ENCODE data around the gene RAB6D.
"Not testable (repeated sequence)": the region's sequence is repeated elsewhere in the genome, so short reads cannot be mapped to it uniquely, and the experiment has no call there.

Gene RAB6D

GRCh38 chr2:131311001-131311400 is 53.0 kb downstream of the RAB6D start:
- not testable (repeated sequence) for H3K4me3 ChIP-seq (ENCODE audit: low read depth, low read length); H3K27ac ChIP-seq (ENCODE audit: low read depth, low read length)

More at GRCh38 chr2:131311001-131311400, 53.0 kb downstream of the RAB6D start:
- not testable (repeated sequence) for H3K27me3 ChIP-seq (ENCODE audit: control insufficient read depth, insufficient read depth, low read length); H3K9ac ChIP-seq (ENCODE audit: low read depth, low read length); H3K4me1 ChIP-seq (ENCODE audit: control insufficient read depth, insufficient read depth, low read length); H3K36me3 ChIP-seq (ENCODE audit: control insufficient read depth, insufficient read depth, low read length); H3K9me3 ChIP-seq (ENCODE audit: control insufficient read depth, insufficient read depth, low read length)

Data from HUES48 (cell line).